H1 (cell line): ENCODE data around the gene LCA5L. TPM values are rescaled to one million over a fixed set of nuclear protein-coding genes. Genes with fewer than 3 reads are reported as not detected.

Experiments
- CTCF ChIA-PET: fragments of 300-600 bp; sonication (Branson Sonifier 250); formaldehyde crosslinking; loops from one replicate; lab custom pipeline; 2021; ENCODE audit not compliant: partially characterized antibody; lab: Charles Lee
- POLR2A ChIA-PET: fragments of 300-600 bp; sonication (Branson Sonifier 250); formaldehyde crosslinking; loops from one replicate; lab custom pipeline; 2021; ENCODE audit warnings: inconsistent platforms; ENCODE audit not compliant: partially characterized antibody; lab: Charles Lee
- DNase-seq, 2 experiments: peaks; one replicate each; pipeline versions ENCODE4 v3.0.0 to v3.0.0-alpha.2; 2010 to 2022; ENCODE audit warnings: low spot score in 2 of 2, low read depth in 1 of 2, mixed read lengths in 1 of 2
- FAIRE-seq: peaks from 2 replicates; lab custom pipeline; 2011; peaks lifted over from hg19 to GRCh38; lab: Jason Lieb, UNC
- H2AFZ ChIP-seq: 2 replicates; pipeline ENCODE4 v1.8.1; 2012; ENCODE audit warnings: low read length, inconsistent platforms
- H2AK5ac ChIP-seq: 2 replicates; pipeline ENCODE4 v1.6.1; 2013; ENCODE audit warnings: low read depth, low read length
- H2BK120ac ChIP-seq: replicated peaks from 2 replicates; pipeline ENCODE3; 2013; ENCODE audit warnings: low read depth, low read length, inconsistent platforms
- H2BK12ac ChIP-seq: 2 replicates; pipeline ENCODE4 v1.6.1; 2013; ENCODE audit warnings: low read depth, low read length
- H2BK15ac ChIP-seq: 2 replicates; pipeline ENCODE4 v1.6.1; 2013; ENCODE audit warnings: low read length
- H2BK20ac ChIP-seq: 2 replicates; pipeline ENCODE4 v1.6.1; 2013; ENCODE audit warnings: low read length
- H2BK5ac ChIP-seq: 2 replicates; pipeline ENCODE4 v1.6.1; 2013; ENCODE audit warnings: low read depth, low read length
- H3K14ac ChIP-seq: 2 replicates; pipeline ENCODE4 v1.6.1; 2013; ENCODE audit warnings: inconsistent platforms; ENCODE audit not compliant: insufficient read length
- H3K18ac ChIP-seq: 2 replicates; pipeline ENCODE4 v1.6.1; 2013; ENCODE audit warnings: low read length; ENCODE audit errors: extremely low read depth
- H3K23ac ChIP-seq: 2 replicates; pipeline ENCODE4 v1.6.1; 2013; ENCODE audit warnings: inconsistent platforms; ENCODE audit not compliant: insufficient read length
- H3K23me2 ChIP-seq: 2 replicates; pipeline ENCODE4 v1.6.1; 2013; ENCODE audit warnings: low read depth, low read length
- H3K27ac ChIP-seq: 2 replicates; pipeline ENCODE4 v1.6.1; 2011; ENCODE audit warnings: low read depth, low read length, inconsistent platforms
- H3K27me3 ChIP-seq, 4 experiments: replicated peaks in 1 of 4; 1 replicate in 1 of 4; 2 replicates in 3 of 4; pipeline versions ENCODE4 v1.6.1 to v1.8.1; 2011 to 2013; ENCODE audit warnings: low read length in 3 of 4, mild to moderate bottlenecking in 3 of 4, inconsistent platforms in 2 of 4, mixed read lengths in 2 of 4, moderate library complexity in 1 of 4; ENCODE audit not compliant: control insufficient read depth in 3 of 4, insufficient read depth in 3 of 4; ENCODE audit errors: extremely low read depth in 1 of 4
- H3K36me3 ChIP-seq, 4 experiments: 2 replicates each; pipeline versions ENCODE4 v1.6.1 to v1.8.1; 2011 to 2013; ENCODE audit warnings: mild to moderate bottlenecking in 4 of 4, low read length in 3 of 4, moderate library complexity in 2 of 4, control low read depth in 1 of 4, inconsistent platforms in 1 of 4; ENCODE audit not compliant: insufficient read depth in 4 of 4, control insufficient read depth in 2 of 4
- H3K4ac ChIP-seq: replicated peaks from 2 replicates; pipeline ENCODE3; 2013; ENCODE audit warnings: low read length, low read depth, mixed read lengths, inconsistent platforms; ENCODE audit not compliant: insufficient read length
- H3K4me1 ChIP-seq, 4 experiments: replicated peaks in 1 of 4; 1 replicate in 1 of 4; 2 replicates in 3 of 4; pipeline versions ENCODE4 v1.6.1 to v1.8.1; 2011 to 2013; ENCODE audit warnings: low read length in 3 of 4, inconsistent platforms in 2 of 4, mixed read lengths in 1 of 4; ENCODE audit not compliant: insufficient read depth in 4 of 4, control insufficient read depth in 3 of 4
- H3K4me2 ChIP-seq, 2 experiments: 2 replicates each; pipeline versions ENCODE4 v1.6.1 to v1.8.1; 2011 to 2013; ENCODE audit warnings: low read depth in 2 of 2, low read length in 2 of 2, control low read depth in 1 of 2, inconsistent platforms in 1 of 2, mild to moderate bottlenecking in 1 of 2; ENCODE audit not compliant: insufficient read depth in 1 of 2
- H3K4me3 ChIP-seq, 4 experiments: fragments of 200-600, 300-600 bp in 1 of 4; sonication (generic), shearing (Covaris generic), sonication (Bioruptor Twin) in 1 of 4; 2 replicates each; pipeline versions ENCODE4 v1.5.1 to v1.8.1; 2011 to 2016; ENCODE audit warnings: low read length in 4 of 4, low read depth in 3 of 4, control low read depth in 2 of 4, inconsistent platforms in 2 of 4, mild to moderate bottlenecking in 2 of 4, mixed read lengths in 1 of 4, moderate library complexity in 1 of 4; ENCODE audit not compliant: insufficient read depth in 2 of 4; ENCODE audit errors: extremely low read depth in 1 of 4
- H3K56ac ChIP-seq: replicated peaks from 2 replicates; pipeline ENCODE3; 2013; ENCODE audit warnings: low read depth, mild to moderate bottlenecking, mixed read lengths, low read length, inconsistent platforms; ENCODE audit not compliant: insufficient read length
- H3K79me1 ChIP-seq: 2 replicates; pipeline ENCODE4 v1.6.1; 2013; ENCODE audit warnings: low read depth, low read length, control low read depth
- H3K79me2 ChIP-seq, 2 experiments: 2 replicates each; pipeline versions ENCODE4 v1.6.1 to v1.8.1; 2012 to 2013; ENCODE audit warnings: low read length in 2 of 2, mild to moderate bottlenecking in 2 of 2, inconsistent platforms in 1 of 2; ENCODE audit not compliant: insufficient read depth in 2 of 2, control insufficient read depth in 1 of 2
- H3K9ac ChIP-seq, 4 experiments: replicated peaks in 1 of 4; 1 replicate in 1 of 4; 2 replicates in 3 of 4; pipeline versions ENCODE4 v1.6.1 to v1.8.1; 2011 to 2013; ENCODE audit warnings: low read depth in 3 of 4, low read length in 3 of 4, control low read depth in 2 of 4, mild to moderate bottlenecking in 2 of 4, moderate library complexity in 2 of 4, inconsistent platforms in 1 of 4; ENCODE audit errors: extremely low read depth in 1 of 4
- H3K9me3 ChIP-seq, 2 experiments: 2 replicates each; pipeline versions ENCODE4 v1.6.1 to v1.8.1; 2012 to 2013; ENCODE audit warnings: mild to moderate bottlenecking in 2 of 2, moderate library complexity in 2 of 2, control low read depth in 1 of 2, inconsistent platforms in 1 of 2, low read depth in 1 of 2, low read length in 1 of 2, mixed read lengths in 1 of 2; ENCODE audit not compliant: insufficient read depth in 2 of 2
- H4K20me1 ChIP-seq, 2 experiments: replicated peaks in 1 of 2; 2 replicates each; pipeline versions ENCODE3 to v1.8.1; 2011 to 2013; ENCODE audit warnings: inconsistent platforms in 2 of 2, low read length in 2 of 2, mild to moderate bottlenecking in 1 of 2; ENCODE audit not compliant: insufficient read depth in 2 of 2, control insufficient read depth in 1 of 2
- H4K5ac ChIP-seq: 2 replicates; pipeline ENCODE4 v1.6.1; 2013; ENCODE audit warnings: low read length, low read depth, mixed read lengths, inconsistent platforms; ENCODE audit not compliant: insufficient read length
- H4K8ac ChIP-seq: 2 replicates; pipeline ENCODE4 v1.8.0; 2013; ENCODE audit warnings: mild to moderate bottlenecking, moderate library complexity, low read length, inconsistent platforms; ENCODE audit not compliant: insufficient read depth; ENCODE audit errors: extremely low read depth
- H4K91ac ChIP-seq: replicated peaks from 2 replicates; pipeline ENCODE3; 2013; ENCODE audit warnings: low read length, mixed read lengths, inconsistent platforms; ENCODE audit not compliant: insufficient read length
- ATF2 ChIP-seq: IDR thresholded peaks from 2 replicates; pipeline ENCODE4 v1.6.1; 2012; ENCODE audit warnings: low read length, inconsistent platforms
- BACH1 ChIP-seq: IDR thresholded peaks from 2 replicates; pipeline ENCODE4 v1.6.1; 2012; ENCODE audit warnings: low read length, improper control_type of control experiment
- CBX5 ChIP-seq: fragments of 300-800, 300-1000 bp; sonication (generic); IDR thresholded peaks from 2 replicates; pipeline ENCODE4 v1.7.1; 2016; ENCODE audit warnings: antibody characterized with exemption, low read length, low read depth
- CHD1 ChIP-seq: IDR thresholded peaks from 2 replicates; pipeline ENCODE4 v1.6.1; 2012; ENCODE audit warnings: low read depth, low read length, improper control_type of control experiment
- CTBP2 ChIP-seq: IDR thresholded peaks from 2 replicates; pipeline ENCODE4 v1.7.0; 2011; ENCODE audit warnings: borderline replicate concordance, mild to moderate bottlenecking, moderate library complexity, mixed read lengths, low read length; ENCODE audit not compliant: insufficient read depth, insufficient read length
- GABPA ChIP-seq: IDR thresholded peaks from 2 replicates; pipeline ENCODE4 v1.6.1; 2011; ENCODE audit warnings: mild to moderate bottlenecking, low read length, moderate library complexity, borderline replicate concordance; ENCODE audit not compliant: insufficient read depth
- MAX ChIP-seq: IDR thresholded peaks from 2 replicates; pipeline ENCODE4 v1.6.1; 2012; ENCODE audit warnings: inconsistent platforms
- RBBP5 ChIP-seq: IDR thresholded peaks from 2 replicates; pipeline ENCODE4 v1.7.1; 2012; ENCODE audit warnings: low read depth, mild to moderate bottlenecking, inconsistent platforms, low read length, moderate library complexity, borderline replicate concordance
- RNF2 ChIP-seq: fragments of 200-900, 300-1000 bp; sonication (generic); IDR thresholded peaks from 2 replicates; pipeline ENCODE4 v1.7.1; 2016; ENCODE audit warnings: borderline replicate concordance, low read depth, mild to moderate bottlenecking, antibody characterized with exemption, low read length; ENCODE audit not compliant: poor library complexity, severe bottlenecking; ENCODE audit errors: missing control alignments
- USF2 ChIP-seq: IDR thresholded peaks from 2 replicates; pipeline ENCODE4 v1.6.1; 2011; ENCODE audit warnings: low read length, improper control_type of control experiment
- WGBS, 2 experiments: shearing (Covaris generic) in 1 of 2; methylation state at CpG; one replicate each; pipeline versions ENCODE4 v1.1.6 to v1.1.7; 2013 to 2015; ENCODE audit warnings: low lambda C conversion rate in 2 of 2, mixed read lengths in 2 of 2, inconsistent platforms in 1 of 2, low coverage in 1 of 2, missing lambda C conversion rate in 1 of 2; ENCODE audit not compliant: insufficient replicate concordance in 2 of 2, insufficient coverage in 1 of 2, insufficient read length in 1 of 2; ENCODE audit errors: extremely low coverage in 1 of 2, missing lambda C conversion rate in 1 of 2; 5-methylcytosine and 5-hydroxymethylcytosine counted together
- polyA plus RNA-seq, 7 experiments: library from polyadenylated mRNA; depleted of rRNA in 3 of 7; stranded (reverse) in 5 of 7; unstranded in 2 of 7; fragments of >200 nt in 5 of 7; fragments of 200-250 nt in 2 of 7; gene quantifications; 1 replicate in 5 of 7; 2 replicates in 1 of 7; 4 replicates in 1 of 7; pipeline versions ENCODE4 v1.2.1 to v1.2.3, GENCODE V29; 2011 to 2013; ENCODE audit warnings: missing spikeins in 2 of 7, mixed read lengths in 2 of 7
- total RNA-seq: library from RNA; stranded (reverse); fragmentation: NEBNext Ultra II Directional; extraction: Animal tissue kit (Norgen Biotek cat#: 25700); gene quantifications from 2 replicates; pipeline ENCODE4 v1.2.1, GENCODE V29; 2021

Gene LCA5L
- total and polyA plus RNA-seq, 2 of the 8 experiments (the other 6 are each of a cell fraction or from before 2014, with no cell fraction given) = 0.11 to 0.84 TPM

- H3K23me2 ChIP-seq = no peaks in the 10 kb centered on the region
- H2BK20ac ChIP-seq = no peak overlapping the region
- no peak overlapping the region for H2BK12ac ChIP-seq
- no peak overlapping the region for H2AK5ac ChIP-seq
- no peaks in the 10 kb centered on the region for H3K9me3 ChIP-seq
- H3K4me2 ChIP-seq = no peak overlapping the region
- H2BK15ac ChIP-seq = no peak overlapping the region
- H3K23ac ChIP-seq = no peak overlapping the region
- no peak overlapping the region for H4K5ac ChIP-seq
- no peak overlapping the region for H3K18ac ChIP-seq
- H3K27ac ChIP-seq = no peak overlapping the region
- H3K56ac ChIP-seq = no peak overlapping the region
- ChIA-PET CTCF (interaction anchor here (0.7 to 3.2 kb wide), 5 partner anchors 11 to 237 kb away, joined by 3 to 12 read pairs (median 4); no protein-coding TSS in a partner anchor), POLR2A (interaction anchor here (1.1 to 2.1 kb wide), 4 partner anchors 11 to 14 kb away, joined by 3 to 14 read pairs (median 6); partner anchors contain the start of gene HMGN1)
- WGBS, 2 experiments = 90% methylated on average over 3 of the region's 3 CpGs; no CpG with 5 or more reads in 1 of the 2 experiments
- no peak overlapping the region for H3K4ac ChIP-seq
- no peaks in the 10 kb centered on the region for H3K27me3 ChIP-seq
- no peaks in the 10 kb centered on the region for H3K79me2 ChIP-seq
- H4K8ac ChIP-seq = no peak overlapping the region
- H3K4me1 ChIP-seq = no peaks in the 10 kb centered on the region
- H4K20me1 ChIP-seq = no peaks in the 10 kb centered on the region
- FAIRE-seq (no peak), DNase-seq (no peak)
- no peaks in the 10 kb centered on the region for H3K79me1 ChIP-seq
- 0 out of 2 replicates have a peak overlapping the region, but pooled peaks have one; percentile 34 for H2AFZ ChIP-seq
- no peak overlapping the region for H2BK5ac ChIP-seq
- no peak overlapping the region for H4K91ac ChIP-seq
- no peak overlapping the region for H2BK120ac ChIP-seq
- no peak overlapping the region; a peak in 2 of 7 replicates for H3K9ac ChIP-seq
- H3K14ac ChIP-seq = no peak overlapping the region
- no peaks in the 10 kb centered on the region for H3K36me3 ChIP-seq
- no peak overlapping the region for H3K4me3 ChIP-seq
- TF ChIP-seq CTBP2 (no peak), CHD1 (no peak), ATF2 (no peak), MAX (no peak), RNF2 (no peak), BACH1 (no peak), CBX5 (no peak), RBBP5 (no peak), USF2 (no peak), GABPA (no peak)
These were observed 82.8 kb downstream of the LCA5L start for GRCh38 chr21:39362733-39363132.
